GM18907 (cell line): ENCODE data around the gene MFNG.
"Not testable (repeated sequence)": the region's sequence is repeated elsewhere in the genome, so short reads cannot be mapped to it uniquely, and the experiment has no call there.

Experiments used
- ATAC-seq: cut with Tn5 transposase; IDR thresholded peaks from one replicate; pipeline ENCODE4 v1.9.1; 2021; ENCODE audit warnings: mild to moderate bottlenecking, moderate library complexity; ENCODE audit not compliant: unreplicated experiment

MFNG gene, protein sequence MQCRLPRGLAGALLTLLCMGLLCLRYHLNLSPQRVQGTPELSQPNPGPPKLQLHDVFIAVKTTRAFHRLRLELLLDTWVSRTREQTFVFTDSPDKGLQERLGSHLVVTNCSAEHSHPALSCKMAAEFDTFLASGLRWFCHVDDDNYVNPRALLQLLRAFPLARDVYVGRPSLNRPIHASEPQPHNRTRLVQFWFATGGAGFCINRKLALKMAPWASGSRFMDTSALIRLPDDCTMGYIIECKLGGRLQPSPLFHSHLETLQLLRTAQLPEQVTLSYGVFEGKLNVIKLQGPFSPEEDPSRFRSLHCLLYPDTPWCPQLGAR

DNA sequence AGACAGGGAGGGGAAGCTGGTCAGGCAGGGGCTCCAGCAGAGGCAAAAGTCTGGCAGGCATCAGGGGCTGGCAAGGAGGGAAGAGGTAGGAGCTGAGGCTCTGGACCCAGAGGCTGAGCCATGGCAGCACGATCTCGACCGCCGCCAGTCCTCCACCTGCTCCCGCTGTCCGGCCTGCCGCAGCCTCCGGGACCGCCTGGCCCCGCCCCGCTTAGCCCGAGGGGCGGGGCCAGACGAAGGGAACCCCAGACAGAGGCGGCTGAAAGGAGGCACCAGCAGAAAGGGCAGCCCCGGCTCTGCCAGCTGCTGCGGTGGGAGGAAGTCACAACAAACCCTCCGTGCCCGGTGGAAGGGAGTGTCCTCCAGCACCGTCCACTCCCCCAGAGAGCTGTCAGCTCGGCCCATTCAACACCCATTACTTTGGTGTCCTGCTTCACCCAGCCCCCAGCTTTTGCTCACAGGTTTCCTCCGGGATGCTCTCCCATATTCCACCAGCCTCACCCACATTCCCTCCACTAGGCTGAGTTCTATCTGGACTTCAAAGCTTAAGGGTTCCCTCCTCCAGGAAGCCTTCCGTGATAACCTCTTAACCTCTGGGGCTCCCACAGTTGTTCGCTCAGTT is at the start of gene MFNG:
Gene MFNG, minus strand, starts transcription at position 161 of the 622 bp plus-strand sequence. CDS start 207 bp downstream, outside the sequence.
- peak; percentile 51 for ATAC-seq

DNA sequence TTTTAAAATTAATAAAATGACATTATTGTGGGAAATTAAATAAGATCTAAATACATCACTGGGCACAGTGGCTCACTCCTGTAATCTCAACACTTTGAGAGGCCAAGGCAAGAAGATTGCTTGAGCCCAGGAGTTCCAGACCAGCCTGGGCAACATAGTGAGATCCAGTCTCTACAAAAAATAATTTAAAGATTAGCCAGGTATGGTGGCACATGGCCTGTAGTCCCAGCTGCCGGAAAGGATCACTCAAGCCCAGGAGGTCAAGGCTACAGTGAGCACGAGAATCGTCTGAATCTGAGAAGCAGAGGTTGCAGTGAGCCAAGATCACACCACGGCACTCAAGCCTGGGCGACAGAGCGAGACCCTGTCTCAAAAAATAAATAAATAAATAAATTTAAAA is 49.0 kb upstream of the MFNG start:
- no peak for ATAC-seq

DNA sequence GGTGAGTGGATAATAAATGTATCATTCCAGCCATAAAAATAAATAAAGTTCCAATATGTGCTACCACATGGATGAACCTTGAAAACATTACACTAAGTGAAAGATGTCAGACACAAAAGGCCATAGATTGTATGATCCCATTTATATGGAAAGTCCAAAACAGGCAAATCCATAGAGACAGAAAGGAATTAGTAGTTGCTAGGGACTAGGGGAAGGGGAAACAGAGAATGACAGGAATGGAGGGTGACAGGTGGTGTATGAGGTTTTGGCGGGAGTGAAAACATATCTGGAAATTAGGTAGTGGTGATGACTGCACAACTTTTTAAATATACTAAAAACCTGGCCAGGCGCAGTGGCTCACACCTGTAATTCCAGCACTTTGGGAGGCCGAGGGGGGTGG is 48.3 kb upstream of the MFNG start:
- no peak for ATAC-seq

DNA sequence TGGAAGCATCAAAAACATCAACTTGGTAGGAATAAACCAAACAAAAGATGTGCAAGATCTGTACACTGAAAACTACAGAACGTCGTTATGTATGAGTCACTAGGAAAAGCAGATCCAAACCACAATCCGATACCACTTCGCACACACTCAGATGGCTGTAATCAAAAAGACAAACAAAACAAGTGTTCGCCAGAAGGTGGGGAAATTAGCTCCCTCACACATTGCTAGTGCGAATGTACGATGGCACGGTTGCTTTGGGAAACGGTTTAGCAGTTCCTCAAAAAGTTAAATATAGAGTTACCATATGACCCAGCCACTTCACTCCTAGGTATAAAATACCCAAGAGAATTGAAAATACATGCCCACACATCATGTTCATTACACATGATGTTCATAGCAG is 47.8 kb upstream of the MFNG start:
- no peak for ATAC-seq

DNA sequence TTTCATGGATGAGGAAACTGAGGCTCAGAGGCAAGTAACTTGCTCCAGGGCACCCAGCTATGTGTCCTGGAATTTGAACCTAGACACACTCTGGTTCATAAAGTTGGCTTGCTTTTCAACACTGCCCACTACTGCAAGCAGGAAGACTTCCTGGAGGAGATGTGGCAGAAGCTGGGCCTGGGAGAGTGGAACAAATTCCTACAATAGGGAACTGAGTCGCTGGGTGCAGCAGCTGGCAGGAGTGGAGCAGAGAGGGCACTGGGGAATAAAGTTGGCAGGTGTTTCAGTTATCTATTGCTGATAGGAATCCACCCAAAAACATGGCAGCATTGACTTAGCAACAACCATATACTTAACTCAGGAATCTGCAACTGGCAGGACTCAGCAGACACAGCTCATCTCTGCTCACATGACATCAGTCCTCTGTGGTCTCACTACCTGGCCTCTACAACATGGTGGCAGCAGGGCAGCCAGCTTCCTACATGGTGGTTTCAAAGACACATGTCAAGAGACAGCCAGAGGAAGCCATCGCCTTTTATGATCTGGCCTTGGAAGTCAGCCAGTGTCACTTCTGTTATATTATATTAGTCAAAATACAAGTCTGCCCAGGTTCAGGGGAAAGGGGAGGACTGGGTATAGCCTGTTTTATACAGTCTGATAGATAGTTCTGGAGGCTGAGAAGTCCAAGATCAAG is 43.6 kb upstream of the MFNG start:
- ATAC-seq, result no peak

DNA sequence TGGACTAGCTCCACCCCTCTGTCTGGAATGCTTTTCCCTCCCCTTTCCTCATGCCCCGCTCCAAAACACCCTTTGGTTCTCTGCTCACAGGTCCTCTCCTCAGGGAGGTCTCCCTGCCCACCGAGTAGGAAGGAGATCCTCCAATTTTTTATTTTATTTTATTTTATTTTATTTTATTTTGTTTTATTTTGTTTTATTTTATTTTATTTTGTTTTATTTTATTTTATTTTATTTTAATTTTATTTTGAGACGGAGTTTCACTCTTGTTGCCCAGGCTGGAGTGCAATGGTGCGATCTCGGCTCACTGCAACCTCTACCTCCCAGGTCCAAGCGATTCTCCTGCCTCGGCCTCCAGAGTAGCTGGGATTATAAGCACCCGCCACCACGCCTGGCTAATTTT is 41.8 kb upstream of the MFNG start:
- not testable (repeated sequence) for ATAC-seq

DNA sequence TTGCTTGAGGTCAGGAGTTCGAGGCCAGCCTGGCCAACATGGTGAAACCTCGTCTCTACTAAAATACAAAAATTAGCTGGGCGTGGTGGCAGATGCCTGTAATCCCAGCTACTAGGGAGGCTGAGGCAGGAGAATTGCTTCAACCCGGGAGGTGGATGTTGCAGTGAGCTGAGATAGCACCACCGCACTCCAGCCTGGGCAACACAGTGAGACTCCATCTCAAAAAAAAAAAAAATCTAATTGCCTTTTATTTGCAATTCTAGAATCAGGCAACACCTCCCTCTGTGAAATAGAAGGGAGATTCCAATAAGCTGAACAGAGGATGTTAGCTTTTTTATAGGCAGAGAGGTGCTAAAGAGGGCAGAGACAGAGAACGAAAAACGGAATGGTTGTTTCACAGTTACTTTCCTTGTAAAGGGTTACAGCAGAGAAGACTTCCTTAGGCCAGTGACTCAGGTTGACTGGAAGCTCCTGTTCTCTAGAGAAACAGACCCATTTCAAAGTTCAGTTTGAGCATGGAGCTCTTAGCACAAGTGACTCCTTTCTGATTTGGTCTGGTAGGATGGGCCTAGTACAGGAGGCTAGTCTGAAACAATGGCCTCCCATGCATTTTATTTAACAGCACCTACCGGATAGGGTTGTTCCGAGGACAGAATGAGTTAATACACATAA is 41.0 kb upstream of the MFNG start:
- ATAC-seq, result not testable (repeated sequence)

DNA sequence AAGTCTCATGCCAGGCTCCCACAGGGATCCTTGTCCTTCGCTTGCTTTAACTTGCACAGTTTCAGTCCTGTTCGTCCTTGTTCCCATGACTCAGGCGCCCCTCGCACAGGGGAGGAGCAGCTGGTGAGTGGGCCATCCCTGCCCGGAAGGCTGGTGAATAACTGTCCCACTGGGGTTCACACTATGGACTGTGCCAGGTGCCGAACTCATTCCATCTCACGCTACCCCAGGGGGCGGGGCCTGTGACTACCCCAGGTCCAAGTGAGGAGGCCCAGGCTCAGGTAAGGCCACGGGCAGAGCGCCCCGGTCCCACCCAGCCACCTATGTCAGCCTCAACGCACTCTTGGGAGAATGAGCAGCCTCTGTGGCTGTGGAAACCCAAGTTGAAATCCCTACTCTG is 40.2 kb upstream of the MFNG start:
- no peak for ATAC-seq

DNA sequence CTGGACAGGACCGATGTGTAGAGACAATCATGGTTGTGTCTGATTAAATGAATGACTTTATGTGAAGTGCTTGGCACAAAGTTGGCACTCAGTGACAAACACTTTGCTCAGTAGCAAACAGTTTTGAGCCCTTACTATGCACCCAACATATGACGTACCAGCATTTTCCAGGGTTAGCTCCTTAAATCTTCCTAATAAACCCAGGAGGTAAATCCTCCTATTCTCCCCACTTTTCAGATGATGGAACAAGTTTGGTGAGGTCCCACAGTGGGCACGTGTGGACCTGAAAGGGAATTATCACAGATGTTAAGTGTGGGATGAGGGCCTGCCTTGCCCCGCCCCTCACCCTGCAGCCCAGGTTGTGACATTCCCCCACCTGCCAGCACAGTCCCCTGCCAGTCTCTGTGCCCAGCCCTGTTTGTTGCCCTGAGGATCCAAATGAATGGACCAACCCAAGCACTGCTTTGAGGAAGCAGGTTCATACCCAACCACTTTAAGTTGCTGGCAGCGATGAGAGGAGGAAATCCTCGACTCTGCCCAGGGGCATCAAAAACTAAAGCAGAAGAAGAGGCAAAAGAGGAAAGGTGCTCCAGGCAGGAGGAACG is 39.7 kb upstream of the MFNG start:
- ATAC-seq, result no peak

DNA sequence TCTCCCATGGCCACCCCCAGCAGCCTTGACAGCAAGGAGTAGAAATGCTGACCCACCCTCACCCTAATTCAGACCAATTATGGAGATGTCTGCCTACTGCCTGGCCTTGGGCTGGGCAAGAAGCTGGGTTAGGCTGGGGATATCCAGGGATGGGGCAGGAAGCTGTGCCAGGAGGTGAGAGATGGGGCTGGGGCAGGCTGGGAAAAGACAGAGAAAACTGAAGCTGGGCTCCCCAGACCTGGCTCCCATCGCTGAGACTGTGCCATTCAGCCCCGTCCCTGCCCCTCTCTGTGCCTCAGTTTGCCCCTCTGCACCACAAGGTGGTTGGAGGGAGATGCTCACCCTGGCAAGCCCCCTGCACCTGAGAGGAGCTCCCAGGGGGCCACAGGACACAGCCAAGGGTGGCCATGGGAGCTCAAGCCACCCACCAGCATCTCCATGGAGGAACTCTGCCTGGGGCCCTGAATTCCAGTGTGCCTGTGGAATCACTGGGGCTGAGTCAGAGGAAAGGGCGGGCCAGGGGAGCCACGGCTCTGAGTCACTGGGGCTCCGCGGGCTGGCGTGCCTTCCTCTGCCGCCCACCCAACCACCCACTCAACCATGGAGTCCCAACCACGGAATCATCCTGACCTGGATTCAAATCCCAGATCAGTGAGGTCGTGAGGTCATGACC is 39.0 kb upstream of the MFNG start:
- ATAC-seq, result no peak

DNA sequence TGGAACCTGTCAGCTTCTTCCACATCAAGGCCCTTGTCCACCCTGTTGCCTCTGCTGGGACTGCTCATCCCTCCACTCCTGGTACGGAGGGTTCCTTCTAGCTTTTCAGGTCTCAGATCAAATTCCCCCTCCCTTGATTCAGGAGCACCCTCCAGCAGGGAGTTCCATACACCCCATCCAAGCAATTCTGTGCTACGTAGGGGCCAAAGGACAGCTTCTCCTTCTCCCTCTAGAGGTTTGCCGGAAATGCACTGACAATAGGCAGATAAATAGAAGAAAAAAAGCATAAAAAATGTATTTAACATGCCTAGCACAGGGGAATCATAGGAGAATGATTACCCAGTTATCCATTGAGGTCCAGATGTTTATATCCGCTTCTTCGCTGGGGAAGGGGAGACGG is 36.3 kb upstream of the MFNG start:
- no peak for ATAC-seq

DNA sequence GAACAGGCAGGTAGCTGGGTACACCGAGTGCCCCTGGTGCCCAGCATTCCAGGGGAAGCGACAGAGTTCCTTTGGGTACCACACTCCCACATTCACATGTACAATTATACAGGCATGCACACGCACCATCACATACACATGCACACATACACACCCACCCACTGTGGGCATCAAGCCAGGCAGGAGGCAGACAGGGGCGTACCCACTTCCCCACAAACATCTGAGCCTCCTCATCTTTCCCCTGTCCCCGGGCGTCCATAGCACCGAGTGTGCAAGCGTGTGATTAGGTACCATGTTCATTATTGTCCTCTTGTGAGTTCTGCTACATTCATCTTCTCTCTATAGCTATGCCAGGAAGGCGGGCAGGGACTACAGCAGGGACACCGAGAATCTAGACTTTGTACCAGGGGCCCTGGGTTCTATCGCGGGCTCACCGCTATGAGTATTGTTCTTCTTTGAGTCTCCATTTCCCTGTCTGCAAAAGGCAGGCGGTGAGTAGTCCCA is 35.1 kb upstream of the MFNG start:
- no peak for ATAC-seq

DNA sequence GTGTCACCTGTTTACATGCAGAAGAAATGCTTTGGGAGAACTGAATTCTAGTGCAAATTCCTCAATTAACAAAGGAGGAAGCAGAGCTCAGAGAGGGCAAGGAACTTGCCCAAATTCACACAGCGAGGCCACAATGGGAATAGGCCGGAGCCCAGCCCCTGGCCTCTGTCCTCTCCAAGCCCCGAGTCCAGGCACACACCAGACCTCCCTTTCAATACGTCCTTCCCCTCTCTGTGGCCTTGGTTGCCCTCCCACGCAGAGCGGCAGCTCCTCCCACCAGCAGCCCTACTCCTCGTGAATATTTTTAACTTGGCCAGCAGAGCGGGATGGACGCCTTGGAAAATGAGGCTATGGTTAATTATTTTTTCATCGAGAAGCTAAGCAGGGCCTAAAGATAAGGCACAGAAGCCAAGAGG is 34.6 kb upstream of the MFNG start:
- no peak for ATAC-seq

DNA sequence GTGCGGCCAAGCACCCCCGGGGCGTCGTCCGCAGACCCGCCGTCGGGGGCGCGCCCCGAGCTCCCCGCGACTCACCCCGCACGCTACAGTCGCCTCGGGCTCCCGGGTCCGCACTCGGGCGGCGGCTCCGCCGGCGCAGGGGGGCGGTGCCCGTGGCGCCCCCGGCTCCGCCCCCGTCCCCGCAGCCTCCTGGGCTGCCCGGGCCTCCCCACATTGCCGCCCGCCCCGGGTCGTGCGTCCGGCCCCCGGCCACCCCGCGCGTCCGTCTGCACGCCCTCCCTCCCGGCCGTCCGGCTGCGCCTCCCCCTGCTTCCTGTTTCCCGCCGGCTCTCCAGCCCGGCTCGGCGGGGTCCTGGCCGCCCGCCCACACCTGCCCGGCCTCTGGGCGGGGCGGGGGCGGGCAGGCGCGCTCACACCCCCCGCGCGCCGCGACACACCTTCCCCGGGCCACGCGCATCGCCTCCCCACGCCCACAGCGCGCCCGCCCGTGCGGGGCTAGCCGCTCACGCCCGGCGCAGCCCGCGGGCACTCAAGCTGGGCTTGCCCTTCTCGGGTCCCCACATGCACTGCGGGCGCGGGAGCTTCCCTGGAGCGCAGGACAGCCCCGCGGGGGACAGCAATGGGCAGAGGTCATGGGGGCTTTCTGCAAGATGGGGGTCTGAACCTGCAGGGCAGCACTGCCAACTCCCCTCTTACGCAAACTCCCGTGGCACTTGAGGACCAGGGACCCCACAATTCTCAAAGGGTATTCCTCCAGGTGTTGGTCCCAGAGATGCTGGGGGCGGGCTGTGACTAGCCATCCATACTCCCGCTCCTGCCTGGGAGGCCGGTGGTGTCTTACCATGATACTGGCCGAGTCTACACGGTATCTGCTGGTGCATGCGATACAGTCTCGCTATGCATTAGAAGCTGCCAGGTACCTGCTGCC is 33.3 kb upstream of the MFNG start, which contains the start of gene CARD10:
Gene CARD10, minus strand, starts transcription at position 148 of the 928 bp plus-strand sequence. CDS start 215 bp downstream, outside the sequence.
- ATAC-seq, result no peak

DNA sequence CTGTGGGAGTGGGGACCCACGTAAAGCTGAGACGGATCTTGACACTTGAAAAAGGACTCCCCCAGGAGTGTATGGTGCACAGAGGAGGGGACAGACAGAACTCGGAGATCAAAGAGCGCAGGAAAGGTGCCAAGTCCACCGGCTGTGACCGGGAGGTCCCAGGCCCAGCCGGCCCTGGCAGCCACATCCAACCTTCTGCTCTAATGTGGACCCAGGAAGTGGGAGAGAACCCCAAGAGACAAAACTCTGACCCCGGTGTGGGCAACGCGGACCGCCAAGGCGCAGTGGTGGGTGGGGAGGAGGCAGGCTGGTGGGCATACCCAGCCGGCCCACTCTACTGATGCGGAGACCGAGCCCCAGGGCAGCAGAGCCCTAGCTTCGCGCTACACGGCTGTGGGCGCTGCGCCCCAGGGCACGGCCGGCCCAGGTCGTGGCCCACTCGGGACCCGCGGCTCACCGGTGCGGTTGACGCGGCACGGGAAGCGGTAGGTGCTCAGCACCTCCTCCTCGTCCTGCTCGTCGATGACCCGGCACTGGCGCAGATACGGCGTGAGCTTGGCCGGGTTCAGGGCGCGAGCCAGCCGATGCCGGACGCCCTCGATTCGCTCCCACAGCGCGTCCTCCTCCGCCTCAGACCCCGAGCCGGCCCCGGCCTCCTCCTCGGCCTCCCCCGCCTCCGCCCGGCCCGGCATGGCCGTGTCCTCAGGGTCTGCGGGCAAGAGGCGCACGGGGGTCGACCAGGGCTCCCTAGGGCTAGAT is 32.5 kb upstream of the MFNG start:
- no peak for ATAC-seq

DNA sequence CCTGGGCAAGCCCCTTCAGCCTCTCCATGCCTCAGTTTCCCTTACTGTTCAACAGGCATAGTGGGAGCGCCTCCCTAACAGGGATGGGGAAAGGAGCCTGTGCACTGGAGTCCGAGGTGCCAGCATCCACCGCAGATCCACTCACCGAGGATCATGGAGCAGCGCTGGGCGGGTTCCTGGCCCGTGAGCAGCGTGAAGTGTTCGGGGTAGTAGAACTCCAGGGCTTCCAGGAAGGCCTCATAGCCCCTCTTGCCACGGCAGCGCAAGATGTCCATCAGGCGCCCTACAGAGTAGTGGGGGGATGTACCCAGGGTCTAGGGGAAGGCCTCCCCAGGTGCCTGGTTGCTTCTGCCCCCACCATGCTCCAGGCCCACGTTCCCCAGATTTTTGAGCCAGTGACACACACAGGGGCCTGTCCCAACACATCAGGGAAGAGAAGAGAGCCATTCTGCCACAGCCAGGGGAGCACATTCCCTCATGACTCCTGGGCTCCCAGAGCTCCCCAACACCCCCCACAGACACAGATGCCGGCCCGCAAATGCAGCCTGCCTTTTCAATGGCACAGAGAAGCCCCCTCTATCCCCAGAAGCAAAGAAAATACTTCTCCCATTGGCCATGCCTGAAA is 31.8 kb upstream of the MFNG start:
- no peak for ATAC-seq

DNA sequence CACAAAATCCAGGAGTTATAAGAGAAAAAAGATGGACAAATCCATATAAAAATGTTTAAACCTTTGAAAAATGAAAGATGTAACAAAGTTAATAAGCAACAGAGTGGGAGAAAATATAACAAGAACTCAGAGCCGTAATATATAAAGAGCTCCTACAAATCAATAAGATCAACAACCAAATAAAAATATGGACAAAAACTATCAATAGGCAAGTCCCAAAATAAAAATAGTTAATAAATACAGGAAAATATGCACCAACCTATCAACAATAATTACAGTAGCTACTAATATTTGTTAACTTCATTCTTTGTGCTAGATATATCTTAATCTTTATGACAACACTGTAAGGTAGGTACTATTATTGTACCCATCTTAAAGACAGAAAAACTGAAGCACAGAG is 30.3 kb upstream of the MFNG start:
- no peak for ATAC-seq

DNA sequence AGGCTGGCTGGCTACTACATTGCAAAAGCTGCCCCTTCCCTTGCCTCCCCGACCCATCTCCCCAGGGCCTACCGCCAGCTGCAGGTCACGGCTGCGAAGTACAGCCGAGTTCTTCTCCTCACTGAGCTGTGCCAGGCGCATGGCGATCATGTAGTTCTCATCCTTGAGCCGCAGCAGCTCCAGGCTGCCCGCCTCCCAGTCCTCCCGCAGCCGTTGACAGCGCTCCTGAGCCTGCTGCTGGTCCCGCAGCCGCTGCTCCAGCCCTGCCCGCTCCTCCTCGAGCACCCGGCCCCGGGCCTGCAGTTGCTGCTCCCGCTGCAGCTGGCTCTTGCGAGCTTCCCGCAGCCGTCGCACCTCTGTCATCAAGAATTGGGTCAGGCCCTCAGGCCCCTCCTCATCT is 29.7 kb upstream of the MFNG start:
- ATAC-seq, result no peak
